CD4-positive, alpha-beta T cell treated with Interleukin-4 for 4 hours (primary cell): ENCODE data around the gene BECN2.

Source experiments
- DNase-seq: peaks from one replicate; pipeline ENCODE4 v3.0.0-alpha.2; 2020

Gene BECN2, protein sequence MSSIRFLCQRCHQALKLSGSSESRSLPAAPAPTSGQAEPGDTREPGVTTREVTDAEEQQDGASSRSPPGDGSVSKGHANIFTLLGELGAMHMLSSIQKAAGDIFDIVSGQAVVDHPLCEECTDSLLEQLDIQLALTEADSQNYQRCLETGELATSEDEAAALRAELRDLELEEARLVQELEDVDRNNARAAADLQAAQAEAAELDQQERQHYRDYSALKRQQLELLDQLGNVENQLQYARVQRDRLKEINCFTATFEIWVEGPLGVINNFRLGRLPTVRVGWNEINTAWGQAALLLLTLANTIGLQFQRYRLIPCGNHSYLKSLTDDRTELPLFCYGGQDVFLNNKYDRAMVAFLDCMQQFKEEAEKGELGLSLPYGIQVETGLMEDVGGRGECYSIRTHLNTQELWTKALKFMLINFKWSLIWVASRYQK

DNA sequence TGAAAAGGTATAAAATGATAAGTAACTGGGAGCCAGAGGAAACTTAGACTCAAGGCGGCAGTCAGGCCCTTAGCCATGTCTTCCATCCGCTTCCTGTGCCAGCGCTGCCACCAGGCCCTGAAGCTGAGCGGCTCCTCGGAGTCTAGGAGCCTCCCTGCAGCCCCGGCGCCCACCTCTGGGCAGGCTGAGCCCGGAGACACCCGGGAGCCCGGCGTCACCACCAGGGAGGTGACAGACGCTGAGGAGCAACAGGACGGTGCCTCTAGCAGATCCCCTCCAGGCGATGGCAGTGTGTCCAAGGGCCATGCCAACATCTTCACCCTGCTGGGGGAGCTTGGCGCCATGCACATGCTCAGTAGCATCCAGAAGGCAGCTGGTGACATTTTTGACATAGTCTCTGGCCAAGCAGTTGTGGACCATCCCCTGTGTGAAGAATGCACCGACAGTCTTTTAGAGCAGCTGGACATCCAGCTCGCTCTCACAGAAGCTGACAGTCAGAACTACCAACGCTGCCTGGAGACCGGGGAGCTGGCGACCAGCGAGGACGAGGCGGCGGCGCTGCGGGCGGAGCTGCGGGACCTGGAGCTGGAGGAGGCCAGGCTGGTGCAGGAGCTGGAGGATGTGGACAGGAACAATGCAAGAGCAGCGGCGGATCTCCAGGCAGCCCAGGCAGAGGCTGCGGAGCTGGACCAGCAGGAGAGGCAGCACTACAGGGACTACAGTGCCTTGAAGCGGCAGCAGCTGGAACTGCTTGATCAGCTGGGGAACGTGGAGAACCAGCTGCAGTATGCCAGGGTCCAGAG, at the start of gene BECN2:
Gene BECN2 (plus strand): TSS at position 76 of the 803 bp plus-strand sequence. CDS start 0 bp downstream, at position 76.
- DNase-seq, result no peak

DNA sequence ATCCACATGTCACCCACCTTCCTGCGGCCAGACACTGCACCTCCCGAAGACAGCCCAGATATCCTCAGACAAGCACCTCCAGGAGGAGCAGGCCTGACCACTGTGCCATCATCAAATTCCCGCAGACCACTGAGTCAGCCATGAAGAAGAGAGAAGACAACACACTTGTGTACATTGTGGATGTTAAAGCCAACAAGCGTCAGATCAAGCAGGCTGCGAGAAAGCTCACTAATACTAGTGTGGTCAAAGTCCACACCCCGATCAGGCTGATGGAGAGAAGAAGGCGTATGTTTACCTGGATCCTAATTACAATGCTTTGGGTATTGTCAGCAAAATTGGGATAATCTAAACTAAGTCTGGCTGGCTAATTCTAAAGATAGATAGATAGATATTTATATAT, 41.4 kb upstream of the BECN2 start:
- no peak for DNase-seq

DNA sequence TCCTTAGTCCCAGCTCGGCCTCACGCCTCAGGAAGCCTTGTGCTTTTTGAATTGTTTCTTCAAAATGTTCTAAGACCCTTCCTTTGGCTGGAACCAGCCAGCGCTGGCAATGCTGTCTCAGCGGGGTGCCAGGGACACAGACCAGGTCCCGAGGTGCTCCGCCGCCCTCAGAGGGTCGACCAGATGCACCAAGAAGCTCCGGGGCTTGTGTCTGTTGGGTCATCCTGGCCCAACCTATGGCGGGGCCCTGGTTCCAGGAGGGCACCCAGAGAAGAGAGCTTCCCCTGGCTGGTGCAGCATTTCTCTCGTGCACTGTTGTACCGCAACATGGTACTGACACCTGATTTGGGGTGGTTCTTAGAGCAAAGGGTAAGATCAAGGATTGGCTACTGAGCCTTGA, 40.1 kb upstream of the BECN2 start:
- DNase-seq, result no peak

DNA sequence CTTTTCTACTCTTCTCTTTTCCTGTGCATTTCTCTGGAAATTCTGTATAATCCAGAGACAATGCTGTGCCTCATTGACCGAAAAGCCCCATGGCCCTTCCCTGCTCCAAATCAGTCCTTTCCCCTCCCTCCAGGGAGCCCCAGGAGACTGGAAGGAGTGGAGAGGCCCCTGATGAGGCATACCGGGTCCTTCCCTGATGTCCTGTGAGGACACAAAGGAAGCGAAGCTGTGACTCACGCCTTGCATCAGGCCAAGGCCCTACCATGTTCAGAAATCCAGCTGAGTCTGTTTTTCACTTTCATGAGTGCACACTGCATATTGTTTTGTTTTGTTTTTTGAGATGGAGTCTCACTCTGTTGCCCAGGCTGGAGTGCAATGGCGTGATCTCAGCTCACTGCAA, 38.7 kb upstream of the BECN2 start:
- no peak for DNase-seq

DNA sequence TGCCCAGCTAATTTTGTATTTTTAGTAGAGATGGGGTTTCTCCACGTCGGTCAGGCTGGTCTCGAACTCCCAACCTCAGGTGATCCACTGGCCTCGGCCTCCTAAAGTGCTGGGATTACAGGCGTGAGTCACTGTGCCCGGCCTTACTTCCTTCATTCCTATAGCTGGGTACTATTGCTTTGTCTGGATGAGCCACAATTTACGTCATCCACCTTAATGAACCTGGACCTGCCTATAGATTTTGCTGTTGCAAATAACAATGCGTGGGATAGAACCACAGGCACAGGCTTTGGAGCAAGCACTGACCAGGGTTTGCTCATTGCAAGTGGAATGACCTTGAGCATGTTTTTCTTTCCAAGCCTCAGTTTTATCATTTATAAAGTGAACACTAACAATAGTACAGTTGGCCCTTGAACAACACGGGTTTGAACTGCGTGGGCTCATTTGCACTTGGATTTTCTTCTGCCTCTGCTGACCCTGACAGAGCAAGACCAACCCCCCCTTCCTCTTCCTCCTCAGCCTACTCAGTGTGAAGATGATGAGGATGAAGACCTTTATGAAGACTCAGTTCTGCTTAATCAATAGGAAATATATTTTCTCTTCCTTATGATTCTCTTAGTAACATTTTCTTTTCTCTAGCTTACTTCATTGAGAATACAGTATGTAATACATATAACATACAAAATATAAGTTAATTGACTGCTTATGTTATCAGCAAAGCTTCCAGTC, 33.3 kb upstream of the BECN2 start:
- DNase-seq, result no peak

DNA sequence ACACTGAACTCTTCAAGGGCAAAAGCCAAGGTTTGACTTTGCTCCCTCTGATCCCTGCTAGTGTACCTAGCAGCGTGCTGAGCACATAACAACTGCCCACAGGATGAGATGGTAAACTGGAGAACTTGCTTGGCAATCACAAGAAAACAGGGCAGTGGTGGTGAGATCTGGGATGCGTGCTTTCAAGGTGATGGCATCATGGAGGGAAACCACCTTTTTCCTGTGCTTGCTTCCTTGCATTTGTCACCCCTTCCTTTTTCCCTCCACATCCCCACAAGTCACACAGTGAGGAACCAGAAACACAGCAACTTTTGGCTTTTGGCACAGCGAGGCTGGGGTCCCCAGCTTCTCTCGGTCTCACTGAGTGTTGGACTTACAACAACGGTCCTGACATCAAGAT, 31.4 kb upstream of the BECN2 start:
- DNase-seq, result no peak

DNA sequence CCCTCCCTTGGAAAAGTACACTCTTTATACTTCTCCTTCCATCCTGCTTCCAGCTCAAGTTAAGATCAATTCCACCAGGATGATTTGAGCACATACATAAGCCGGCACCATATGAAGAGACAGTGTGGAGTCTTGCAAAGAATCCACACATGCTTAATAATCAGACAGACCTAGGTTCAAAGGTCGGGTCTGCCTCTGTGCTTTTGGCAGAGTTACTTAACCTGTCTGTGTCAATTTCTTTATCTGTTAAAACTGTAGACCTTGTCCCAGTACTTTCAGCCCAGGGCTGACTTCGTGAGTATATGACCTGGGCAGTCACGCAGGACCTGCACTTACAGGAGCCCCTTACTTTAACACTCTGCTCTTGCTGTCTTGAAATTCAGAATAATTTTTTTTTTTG, 30.2 kb upstream of the BECN2 start:
- DNase-seq, result no peak

DNA sequence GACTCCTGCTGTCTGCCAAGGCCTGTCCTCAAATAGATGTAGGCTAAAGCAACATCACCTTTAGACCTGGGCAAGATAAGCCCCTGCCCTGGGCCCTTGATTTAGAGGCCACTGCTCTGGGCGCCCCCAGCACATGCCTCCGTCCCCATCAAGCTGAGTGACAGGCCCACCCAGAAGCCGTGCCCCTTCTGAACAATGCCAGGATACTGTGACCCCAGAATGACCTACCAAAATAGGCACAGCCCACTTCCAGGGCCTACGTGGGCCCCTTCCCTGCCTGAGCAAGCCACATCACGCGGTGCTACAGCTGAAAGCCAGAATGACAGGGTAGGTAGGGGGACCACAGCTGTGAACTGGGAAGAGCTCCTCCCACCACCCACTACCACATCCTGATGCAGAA, 24.7 kb upstream of the BECN2 start:
- no peak for DNase-seq

DNA sequence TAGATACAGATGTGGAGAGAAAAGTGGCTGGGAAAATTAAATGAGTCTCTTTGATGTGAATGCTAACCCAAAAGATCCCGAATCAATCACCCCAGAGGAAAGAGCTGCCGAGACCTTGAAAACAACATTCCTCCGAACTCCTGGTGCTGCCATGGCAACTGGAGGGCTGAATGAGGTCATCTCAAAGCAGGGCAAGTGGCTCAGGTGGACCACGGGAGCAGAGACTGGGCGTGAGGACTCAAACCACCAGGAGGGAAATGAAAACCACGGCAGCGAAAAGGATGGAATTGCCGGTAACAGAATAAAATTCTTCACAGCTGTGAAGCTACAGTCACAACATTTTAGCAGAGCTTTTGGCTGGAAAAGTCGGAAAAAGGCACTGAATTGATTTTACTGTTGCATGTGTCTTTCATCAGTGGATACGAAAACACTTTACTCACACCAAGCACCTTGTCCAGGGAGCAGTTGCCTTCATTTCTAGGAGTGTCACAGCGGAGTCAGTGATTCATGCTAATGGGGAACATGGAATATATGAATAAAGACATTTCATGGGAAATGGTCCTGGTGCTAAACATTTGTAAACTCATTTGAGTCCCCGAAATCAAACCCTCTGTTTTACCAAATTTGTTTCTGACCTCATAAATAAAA, 23.2 kb upstream of the BECN2 start:
- DNase-seq, result no peak

DNA sequence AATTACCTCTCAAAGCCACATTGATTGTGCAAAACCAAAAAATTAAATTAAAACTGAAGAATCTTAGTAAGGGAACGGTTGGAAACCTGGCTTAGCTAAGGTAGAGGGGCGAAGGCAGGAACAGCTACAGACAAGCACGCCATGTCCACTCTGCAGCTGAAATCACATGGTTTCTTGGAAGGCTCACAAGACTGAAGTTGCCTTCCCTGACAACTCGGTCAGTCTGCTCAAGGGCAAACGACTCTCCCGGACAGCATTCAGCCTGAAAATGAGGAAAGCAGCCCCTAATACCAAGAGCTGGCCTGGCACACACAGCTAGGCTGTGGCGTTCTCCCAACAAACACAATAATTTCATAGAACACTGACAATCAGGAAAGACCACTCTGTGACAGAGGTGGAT, 22.7 kb upstream of the BECN2 start:
- no peak for DNase-seq

DNA sequence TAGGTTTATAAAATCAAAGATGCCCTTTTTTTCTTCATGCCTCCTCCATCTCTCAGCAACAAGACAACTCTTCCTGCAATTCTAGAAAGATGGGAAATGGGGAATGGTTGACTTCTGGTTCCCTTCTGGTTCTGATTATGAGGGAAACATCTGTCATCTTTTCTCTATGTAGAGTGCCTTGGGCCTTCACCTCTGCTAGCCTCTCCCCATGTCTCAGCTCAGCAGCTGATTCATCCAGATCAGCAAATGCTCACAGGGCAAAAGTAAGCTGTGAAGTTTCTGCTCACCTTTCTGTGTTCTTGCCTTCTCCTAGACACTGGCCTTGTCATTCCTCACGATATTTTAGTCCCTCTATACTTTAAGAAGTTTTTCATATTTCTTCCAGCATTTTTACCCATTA, 17.8 kb upstream of the BECN2 start:
- no peak for DNase-seq

DNA sequence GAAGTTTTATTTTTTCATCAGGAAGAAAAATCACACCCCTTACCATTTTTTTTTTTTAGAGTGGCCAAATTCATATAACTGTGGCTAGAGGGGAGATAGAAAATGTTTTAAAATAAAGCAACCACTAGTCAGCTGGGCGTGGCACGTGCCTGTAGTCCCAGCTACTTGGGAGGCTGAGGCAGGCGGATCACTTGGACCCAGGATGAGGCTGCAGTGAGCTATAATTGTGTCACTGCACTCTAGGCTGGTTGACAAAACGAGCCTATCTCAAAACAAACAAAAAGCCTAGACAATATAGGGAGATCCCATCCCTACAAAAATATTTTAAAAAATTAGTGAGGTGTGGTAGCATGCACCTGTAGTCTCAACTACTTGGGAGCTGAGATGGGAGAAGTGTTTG, 14.8 kb upstream of the BECN2 start:
- DNase-seq, result no peak

DNA sequence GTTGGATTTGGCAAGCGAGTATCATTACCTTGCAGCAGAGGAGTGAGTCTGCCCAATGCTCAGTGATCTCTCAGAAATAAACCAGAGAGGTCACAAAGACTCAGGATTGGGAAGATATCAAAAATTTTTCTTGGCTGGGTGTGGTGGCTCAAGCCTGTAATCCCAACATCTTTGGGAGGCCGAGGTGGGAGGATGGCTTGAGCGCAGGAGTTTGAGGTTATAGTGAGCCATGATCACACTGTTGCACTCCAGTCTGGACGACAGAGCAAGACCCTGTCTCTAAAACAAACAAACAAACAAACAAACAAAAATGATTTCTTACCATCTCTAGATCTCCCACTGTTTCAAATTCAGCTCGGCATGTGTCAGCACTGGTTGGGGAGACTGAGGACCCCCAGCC, 13.3 kb upstream of the BECN2 start:
- DNase-seq, result no peak

DNA sequence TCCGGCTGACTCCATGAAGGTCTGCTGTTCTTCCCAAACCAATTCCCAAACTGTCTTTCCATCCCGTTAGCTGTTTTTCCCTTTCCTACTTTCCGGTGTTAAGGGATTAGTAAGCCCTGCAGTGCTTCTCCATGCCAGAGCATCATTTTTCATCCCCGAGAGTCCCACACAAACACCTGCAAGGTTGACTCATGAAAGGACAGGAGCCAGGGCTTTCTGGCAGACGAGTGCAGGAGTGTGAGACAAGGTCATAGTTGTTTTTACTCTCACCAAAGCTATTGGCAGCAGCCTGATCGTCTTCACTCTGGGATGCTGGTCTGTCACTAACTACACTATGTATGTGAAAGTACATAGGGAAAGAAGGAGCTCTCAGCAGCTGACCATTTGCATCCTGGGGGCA, 10.2 kb upstream of the BECN2 start:
- DNase-seq, result no peak

DNA sequence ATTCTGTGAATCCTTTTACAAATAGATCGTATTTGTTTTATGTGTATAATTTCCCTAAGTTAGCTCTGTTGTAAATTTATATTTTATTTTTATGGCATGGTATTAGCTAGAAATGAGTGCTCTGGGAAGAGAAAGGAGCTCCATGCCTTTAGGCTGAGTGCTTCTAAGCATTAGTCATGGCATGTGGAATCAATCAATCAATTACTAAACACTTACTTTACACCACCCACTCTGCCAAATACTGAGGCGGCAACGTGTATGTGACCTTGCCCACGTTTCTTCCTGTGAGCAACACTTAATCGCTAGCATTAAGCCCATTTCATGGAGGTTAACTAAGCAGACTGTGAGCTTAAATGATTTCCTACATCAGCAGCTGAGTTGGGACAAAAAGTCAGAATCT, 7.2 kb upstream of the BECN2 start:
- no peak for DNase-seq

DNA sequence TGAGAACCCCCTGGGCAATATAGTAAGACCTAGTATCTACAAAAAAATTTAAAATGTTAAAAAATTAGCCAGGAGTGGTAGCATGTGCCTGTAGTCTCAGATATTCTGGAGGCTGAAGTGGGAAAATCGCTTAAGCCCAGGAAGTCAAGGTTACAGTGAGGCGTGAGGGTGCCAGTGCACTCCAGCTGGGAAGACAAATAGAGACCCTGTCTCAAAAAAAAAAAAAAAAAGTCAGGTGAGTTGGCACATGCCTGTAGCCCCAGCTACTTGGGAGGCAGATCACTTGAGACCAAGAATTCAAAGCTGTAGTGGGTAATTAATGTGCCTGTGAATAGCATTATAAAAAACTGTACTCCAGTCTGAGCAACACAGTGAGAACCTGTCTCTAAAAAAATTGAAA, 4.6 kb downstream of the BECN2 start:
- DNase-seq, result no peak

DNA sequence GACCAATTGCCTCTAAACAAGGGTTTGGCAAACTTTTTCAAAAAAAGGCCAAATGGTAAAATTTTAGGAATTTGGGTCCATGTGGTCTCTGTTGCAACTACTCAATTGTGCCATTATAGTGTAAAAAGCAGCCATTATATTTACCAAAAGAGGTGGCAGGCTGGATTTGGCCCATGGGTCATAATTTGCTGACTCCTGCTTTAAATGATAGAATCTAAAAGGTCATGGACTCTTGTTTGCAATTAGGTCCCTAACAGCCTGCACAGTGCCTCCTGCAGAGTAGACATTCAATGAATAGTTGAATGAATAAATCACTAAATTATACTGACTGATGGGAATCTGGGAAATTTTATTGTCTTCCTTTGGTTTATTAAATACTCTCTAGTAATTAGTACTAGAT, 6.2 kb downstream of the BECN2 start:
- DNase-seq, result no peak

DNA sequence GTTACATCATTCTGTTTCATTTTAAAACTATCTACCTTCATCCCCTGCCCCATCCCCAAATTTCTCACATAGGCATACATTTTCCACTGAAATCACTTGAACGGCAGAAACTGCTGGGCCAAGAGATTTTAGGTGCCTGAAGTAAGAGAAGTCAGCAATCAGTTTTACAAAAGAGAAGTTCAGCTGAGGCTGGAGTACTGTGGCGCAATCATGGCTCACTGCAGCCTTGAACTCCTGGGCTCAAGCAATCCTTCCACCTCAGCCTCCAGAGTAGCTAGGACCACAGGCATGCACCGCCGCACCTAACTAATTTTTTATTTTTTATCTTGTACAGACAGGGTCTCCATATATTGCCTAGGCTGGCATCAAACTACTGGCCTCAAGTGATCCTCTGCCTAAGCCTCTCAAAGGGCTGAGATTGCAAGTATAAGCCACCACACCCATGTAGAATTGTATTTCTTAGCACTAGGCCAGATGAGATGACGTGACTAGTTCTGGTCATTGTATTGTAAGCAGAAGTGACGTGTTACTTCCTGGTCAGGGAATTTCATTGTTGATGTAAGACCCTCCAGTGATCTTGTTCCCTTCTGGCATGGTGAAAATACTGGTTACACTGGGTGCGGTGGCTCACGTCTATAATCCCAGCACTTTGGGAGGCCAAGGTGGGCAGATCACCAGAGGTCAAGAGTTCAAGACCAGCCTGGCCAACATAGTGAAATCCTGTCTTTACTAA, 7.1 kb downstream of the BECN2 start:
- DNase-seq, result no peak

DNA sequence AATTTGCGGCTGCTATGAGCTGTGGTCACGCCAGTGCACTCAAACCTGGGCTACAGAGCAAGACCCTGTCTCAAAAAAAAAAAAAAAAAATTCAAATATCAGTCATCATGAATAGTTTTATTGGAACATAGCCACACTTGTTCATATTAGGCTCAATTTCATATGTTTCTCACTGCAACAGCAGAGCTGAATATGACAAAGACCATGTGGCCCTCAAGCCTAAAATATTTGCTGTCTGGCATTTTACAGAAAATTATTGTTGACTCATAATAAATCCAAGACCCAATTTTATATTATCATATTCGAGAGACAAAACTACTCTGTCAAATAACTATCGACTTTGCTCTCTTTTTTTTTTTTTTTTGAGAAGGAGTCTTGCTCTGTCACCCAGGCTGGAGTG, 11.0 kb downstream of the BECN2 start:
- no peak for DNase-seq

DNA sequence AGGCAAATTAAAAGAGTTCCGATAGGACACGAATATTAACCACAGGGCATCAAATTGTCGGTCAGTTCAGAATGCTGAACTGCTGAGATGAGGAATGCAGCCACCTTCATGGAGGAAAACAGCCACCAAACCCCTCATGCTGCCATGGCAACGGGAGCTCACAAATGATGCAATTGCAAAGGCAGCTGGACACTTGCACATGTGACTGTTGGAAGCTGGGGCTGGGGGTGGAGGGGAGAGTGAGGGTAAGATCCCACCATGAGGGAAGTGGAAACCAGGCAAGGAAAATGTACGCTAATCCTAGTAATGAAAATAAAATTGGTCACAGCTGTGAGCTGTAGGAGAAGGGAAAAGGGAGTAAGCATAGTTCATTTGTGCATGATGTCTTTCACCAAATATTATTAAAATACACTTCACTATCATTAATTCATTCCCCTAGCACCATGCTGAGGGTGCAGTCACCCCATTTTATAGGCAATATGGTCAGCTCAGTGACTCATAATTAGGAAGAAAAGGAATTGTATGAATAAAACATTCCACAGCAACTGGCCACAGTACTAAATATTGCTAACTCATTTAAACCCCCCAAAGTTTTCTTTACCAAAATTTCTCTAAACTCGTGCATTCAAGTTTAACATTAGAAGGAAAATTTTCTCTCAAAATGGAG, 15.3 kb downstream of the BECN2 start:
- no peak for DNase-seq

DNA sequence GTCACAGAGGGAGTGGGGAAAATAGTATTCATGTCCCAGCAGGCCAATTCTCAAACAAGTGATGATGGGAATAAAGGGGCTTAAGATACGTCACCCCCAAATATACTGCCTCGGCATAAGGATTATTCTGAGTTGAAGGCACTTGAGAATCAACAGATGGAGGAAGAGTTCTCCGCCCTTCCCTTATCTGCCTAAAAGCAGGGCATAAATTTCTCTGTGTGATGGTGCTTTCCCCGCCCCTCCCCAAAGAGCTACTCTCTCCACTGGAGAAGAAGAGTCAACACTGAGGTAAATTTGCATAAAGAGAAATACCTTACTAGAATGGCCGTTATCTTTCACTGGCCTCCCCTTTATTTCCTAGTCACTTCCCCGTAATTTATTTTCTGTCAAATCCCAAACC, 18.7 kb downstream of the BECN2 start:
- no peak for DNase-seq

DNA sequence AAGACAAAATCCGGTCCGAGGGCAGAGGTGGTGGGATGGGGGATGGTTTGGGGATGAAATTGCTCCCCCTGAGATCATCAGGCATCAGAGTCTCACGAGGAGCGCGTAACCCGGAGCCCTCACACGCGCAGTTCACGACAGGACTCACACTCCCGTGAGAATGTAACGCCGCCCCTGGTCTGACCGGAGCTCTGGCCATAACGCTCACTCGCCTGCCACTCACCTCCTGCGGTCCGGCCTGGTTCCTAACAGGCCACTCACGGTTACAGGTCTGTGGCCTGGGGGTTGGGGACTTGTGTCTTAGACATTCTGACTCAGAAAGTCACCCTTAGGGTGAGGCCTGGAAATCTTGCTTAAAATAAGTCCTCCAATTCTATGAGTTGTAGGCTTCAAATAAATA, 21.5 kb downstream of the BECN2 start:
- no peak for DNase-seq
